Heart left ventricle (tissue), 16 donors: Measurements from ENCODE around the gene GDF2. TPM values are rescaled to one million over a fixed set of nuclear protein-coding genes. Genes with fewer than 3 reads are reported as not detected.

Source experiments
- ATAC-seq, 4 donors: fragments of 200-7000 bp; cut with Tn5 transposase; one replicate each; pipeline ENCODE4 v1.9.1; 2020 to 2022; ENCODE audit warnings: moderate library complexity in 4 of 4, mild to moderate bottlenecking in 3 of 4, moderate number of reproducible peaks in 1 of 4
- DNase-seq, 5 donors: peaks; one replicate each; pipeline ENCODE4 v3.0.0-alpha.2; 2020
- H3K27ac ChIP-seq, 12 donors: fragments of 200-600 bp; sonication (generic) in 4 of 12; one replicate each; pipeline versions ENCODE4 v1.5.0 to v1.8.0; 2016 to 2022; ENCODE audit warnings: mild to moderate bottlenecking in 2 of 12
- H3K27me3 ChIP-seq, 9 donors: fragments of 200-600 bp; sonication (generic) in 2 of 9; one replicate each; pipeline versions ENCODE4 v1.5.1 to v1.8.0; 2016 to 2022; ENCODE audit warnings: mild to moderate bottlenecking in 3 of 9
- H3K36me3 ChIP-seq, 9 donors: fragments of 200-600 bp; sonication (generic) in 2 of 9; one replicate each; pipeline versions ENCODE4 v1.5.0 to v1.8.0; 2018 to 2022; ENCODE audit warnings: mild to moderate bottlenecking in 2 of 9
- H3K4me1 ChIP-seq, 12 donors: fragments of 200-600 bp; sonication (generic) in 4 of 12; one replicate each; pipeline versions ENCODE4 v1.5.0 to v1.8.0; 2016 to 2022; ENCODE audit warnings: mild to moderate bottlenecking in 3 of 12
- H3K4me3 ChIP-seq, 12 donors: fragments of 200-600 bp; sonication (generic) in 4 of 12; one replicate each; pipeline versions ENCODE4 v1.5.0 to v1.8.0; 2017 to 2022; ENCODE audit warnings: mild to moderate bottlenecking in 9 of 12, moderate library complexity in 4 of 12
- H3K9me3 ChIP-seq, 12 donors: fragments of 200-600 bp; sonication (generic) in 4 of 12; one replicate each; pipeline versions ENCODE4 v1.5.0 to v1.8.0; 2016 to 2022; ENCODE audit warnings: mild to moderate bottlenecking in 1 of 12
- POLR2A ChIP-seq, 2 donors: fragments of 450-650 bp; IDR thresholded peaks; one replicate each; pipeline ENCODE4 v1.6.1; 2017; ENCODE audit warnings: antibody characterized with exemption in 2 of 2, mild to moderate bottlenecking in 2 of 2, moderate library complexity in 2 of 2
- WGBS, 4 donors: extraction: QIAGEN DNeasy Blood & Tissue Kit in 2 of 4; methylation state at CpG; one replicate each; pipeline versions ENCODE4 v1.1.5 to v1.1.7; 2013 to 2018; 5-methylcytosine and 5-hydroxymethylcytosine counted together
- intact Hi-C, 10 donors: fragments of 100-400 bp; cut with DNase I; formaldehyde crosslinking; loops; one replicate each; pipeline versions ENCODE4 v1.11.1 to v1.14.2; 2022
- long read RNA-seq, 3 donors: library from polyadenylated mRNA; unstranded; transcript quantifications; one replicate each; pipeline ENCODE4 v2.0.0, GENCODE V29; 2020 to 2021
- polyA plus RNA-seq, 2 donors: library from polyadenylated mRNA; stranded (reverse); fragments of 200-250 nt; gene quantifications; one replicate each; pipeline ENCODE4 v1.2.3, GENCODE V29; 2013
- total RNA-seq, 9 donors: library from RNA; depleted of rRNA in 2 of 9; stranded (reverse); fragments of >200 nt in 2 of 9; fragmentation: NEBNext Ultra II Directional in 3 of 9; extraction: Animal tissue kit (Norgen Biotek cat#: 25700) in 3 of 9; gene quantifications; one replicate each; pipeline versions ENCODE4 v1.1.0 to v1.2.4, GENCODE V29; 2016 to 2023
- TF ChIP-seq, protein P1 (sequence below), 12 donors: fragments of 200-600 bp; sonication (generic) in 4 of 12; IDR thresholded peaks; one replicate each; pipeline versions ENCODE4 v1.5.0 to v1.8.0; 2018 to 2022; ENCODE audit warnings: antibody characterized with exemption in 12 of 12, mild to moderate bottlenecking in 5 of 12
- donor health status: ischemic (EF 13 %, LVEDD 7.1; RV severe dilation, severe dysfunction).
- donor health status: healthy with polysubstance abuse.
- donor health status: DM: no; HTN: yes; CAD: no.
- donor health status: DM: no; HTN: no; CAD: no.
- donor health status: ischemic (EF 25% LVEDD 6.9; RV normal size, moderate dysfunction).
- donor health status: ischemic (EF 25% LVEDD 5.7; RV mildly dilated, moderate dysfunction).
- donor health status: healthy.
- donor health status: DM: yes; HTN: yes; CAD: no.
- donor health status: ischemic (EF 35%, LVEDD 5.7; RV mildly dilated, moderate dysfunction).
- donor health status: nonischemic (EF 11% LVEDD 7.7; RV severe dilation, severe dysfunction).
- donor health status: DM: yes; HTN: yes; CAD: no.
- donor health status: PGD.
- donor health status: ischemic (EF 29% LVEDD 5.4; RV normal size, mild dysfunction).
- donor health status: nonischemic (EF 23%, LVEDD 6.1; RV moderate dilation, normal function).

Gene GDF2
- total RNA-seq (not detected), polyA plus RNA-seq (not detected)
- long read RNA-seq, donor 1, result 0 reads
- long read RNA-seq, donor 2, result 0 reads
- long read RNA-seq, donor 3, result 0 reads

DNA sequence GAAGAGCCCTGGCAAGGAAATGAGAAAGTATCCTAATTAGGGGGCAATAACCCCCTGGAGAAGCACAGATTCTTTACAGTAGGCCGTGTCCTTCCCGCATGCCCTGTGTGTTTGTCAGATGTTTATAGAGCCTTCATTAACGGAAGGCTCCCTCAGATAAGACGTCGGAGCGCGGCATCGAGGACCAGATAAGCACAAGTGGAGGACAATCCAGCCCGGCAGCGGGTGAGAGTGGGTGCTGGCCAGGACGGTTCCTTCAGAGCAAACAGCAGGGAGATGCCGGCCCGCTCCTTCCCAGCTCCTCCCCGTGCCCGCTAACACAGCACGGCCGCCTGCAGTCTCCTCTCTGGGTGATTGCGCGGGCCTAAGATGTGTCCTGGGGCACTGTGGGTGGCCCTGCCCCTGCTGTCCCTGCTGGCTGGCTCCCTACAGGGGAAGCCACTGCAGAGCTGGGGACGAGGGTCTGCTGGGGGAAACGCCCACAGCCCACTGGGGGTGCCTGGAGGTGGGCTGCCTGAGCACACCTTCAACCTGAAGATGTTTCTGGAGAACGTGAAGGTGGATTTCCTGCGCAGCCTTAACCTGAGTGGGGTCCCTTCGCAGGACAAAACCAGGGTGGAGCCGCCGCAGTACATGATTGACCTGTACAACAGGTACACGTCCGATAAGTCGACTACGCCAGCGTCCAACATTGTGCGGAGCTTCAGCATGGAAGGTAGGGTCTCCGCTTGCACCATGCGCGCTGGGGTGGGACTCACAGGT, at the start of gene GDF2:
GDF2 (plus strand) TSS at position 155 of the 762 bp plus-strand sequence; CDS start at position 370, 215 bp downstream.
- DNase-seq (no peak), ATAC-seq (no peak)
- Histone ChIP-seq H3K4me3 (no peak within 1 kb of the TSS), H3K27me3 (peaks cover 0 to 16% (median 0%) of the 10 kb centered on the region in 9 donors), H3K9me3 (no peaks in the 10 kb centered on the region), H3K27ac (no peak within 1 kb of the TSS), H3K4me1 (peaks cover 0 to 13% (median 0%) of the 10 kb centered on the region in 12 donors), H3K36me3 (no peaks in the 10 kb centered on the region)
- WGBS, 4 donors, result 59 to 63% (median 63%) methylated on average over 34 to 35 of the region's 35 CpGs
- TF ChIP-seq, protein P1, sequence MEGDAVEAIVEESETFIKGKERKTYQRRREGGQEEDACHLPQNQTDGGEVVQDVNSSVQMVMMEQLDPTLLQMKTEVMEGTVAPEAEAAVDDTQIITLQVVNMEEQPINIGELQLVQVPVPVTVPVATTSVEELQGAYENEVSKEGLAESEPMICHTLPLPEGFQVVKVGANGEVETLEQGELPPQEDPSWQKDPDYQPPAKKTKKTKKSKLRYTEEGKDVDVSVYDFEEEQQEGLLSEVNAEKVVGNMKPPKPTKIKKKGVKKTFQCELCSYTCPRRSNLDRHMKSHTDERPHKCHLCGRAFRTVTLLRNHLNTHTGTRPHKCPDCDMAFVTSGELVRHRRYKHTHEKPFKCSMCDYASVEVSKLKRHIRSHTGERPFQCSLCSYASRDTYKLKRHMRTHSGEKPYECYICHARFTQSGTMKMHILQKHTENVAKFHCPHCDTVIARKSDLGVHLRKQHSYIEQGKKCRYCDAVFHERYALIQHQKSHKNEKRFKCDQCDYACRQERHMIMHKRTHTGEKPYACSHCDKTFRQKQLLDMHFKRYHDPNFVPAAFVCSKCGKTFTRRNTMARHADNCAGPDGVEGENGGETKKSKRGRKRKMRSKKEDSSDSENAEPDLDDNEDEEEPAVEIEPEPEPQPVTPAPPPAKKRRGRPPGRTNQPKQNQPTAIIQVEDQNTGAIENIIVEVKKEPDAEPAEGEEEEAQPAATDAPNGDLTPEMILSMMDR (IDR thresholded peaks at IDR 0.05), result no peak
- no peak for TF ChIP-seq POLR2A (IDR thresholded peaks at IDR 0.05)
- intact Hi-C loops, result no loop called here

DNA sequence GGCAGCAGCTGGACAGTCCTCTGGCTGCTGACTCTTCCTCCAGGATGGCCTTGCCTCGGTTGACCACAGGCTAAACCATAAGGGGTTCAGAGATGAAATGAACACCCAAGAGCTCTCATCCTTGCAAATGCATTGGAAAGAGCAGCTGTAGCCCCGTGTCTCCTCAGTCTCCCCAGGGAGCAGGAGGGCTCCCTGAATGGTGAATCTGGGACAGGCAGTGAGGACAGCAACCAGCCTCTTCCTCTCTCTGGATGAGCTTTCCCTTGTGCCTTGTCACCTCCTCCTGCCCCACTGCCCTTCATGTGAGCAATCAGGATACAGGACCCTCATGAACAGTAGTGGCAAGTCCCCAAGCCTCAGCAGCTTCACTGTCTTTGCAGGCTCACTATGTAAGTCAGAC, 46.2 kb upstream of the GDF2 start:
- no peak for ATAC-seq
- intact Hi-C loops, result no loop called here
- no peak overlapping the region for H3K27ac ChIP-seq
- peaks cover 0 to 11% (median 0%) of the 10 kb centered on the region in 12 donors for H3K4me1 ChIP-seq
- whole genome bisulfite sequencing, 4 donors, result 49 to 87% (median 66%) methylated on average over 2 of the region's 2 CpGs
- TF ChIP-seq, protein P1 (IDR thresholded peaks at IDR 0.05), result no peak
- TF ChIP-seq POLR2A (IDR thresholded peaks at IDR 0.05), result no peak
- H3K9me3 ChIP-seq, result peaks cover 0 to 19% (median 0%) of the 10 kb centered on the region in 12 donors
- no peak for DNase-seq
- no peak overlapping the region for H3K4me3 ChIP-seq
- no peaks in the 10 kb centered on the region for H3K36me3 ChIP-seq
- H3K27me3 ChIP-seq, result peaks cover 0 to 4% (median 0%) of the 10 kb centered on the region in 9 donors

DNA sequence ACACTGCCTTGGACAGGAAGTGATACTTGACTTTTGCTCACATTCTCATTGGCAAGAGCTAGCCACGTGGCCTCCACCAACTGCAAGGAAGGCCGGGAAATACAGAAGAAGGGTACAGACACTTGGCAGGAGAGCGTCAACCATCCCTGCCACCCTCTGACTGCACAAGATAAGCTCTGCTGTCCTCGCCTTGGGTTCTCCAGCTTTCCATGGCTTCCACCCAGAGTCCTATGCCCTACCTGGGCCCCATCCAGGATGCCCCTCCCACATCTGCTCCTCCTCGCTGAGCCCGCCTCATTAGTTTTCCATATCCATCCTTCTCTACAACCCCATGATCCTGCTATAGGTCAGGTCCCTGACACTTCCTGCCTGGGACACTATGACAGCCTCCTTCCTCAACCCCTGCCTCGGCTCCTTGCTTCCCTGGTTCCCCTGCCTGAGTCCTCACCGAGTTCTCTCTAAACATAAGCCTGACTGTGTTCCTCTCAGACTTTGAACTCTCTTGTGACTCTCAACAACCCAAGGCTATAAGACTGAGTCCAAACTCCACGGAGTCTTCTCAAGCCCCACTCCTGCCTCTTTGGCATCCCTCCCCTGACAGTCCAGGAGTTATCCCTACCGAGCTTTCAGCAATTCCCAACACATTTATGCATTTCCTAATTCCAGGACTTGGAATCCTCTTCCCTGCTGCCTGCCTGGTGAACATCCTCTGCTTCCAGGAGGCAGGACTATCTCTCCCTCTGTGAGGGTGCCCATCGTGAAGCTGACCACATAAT, 45.5 kb upstream of the GDF2 start:
- H3K9me3 ChIP-seq, result peaks cover 0 to 18% (median 0%) of the 10 kb centered on the region in 12 donors
- 76 to 80% (median 78%) methylated on average over 11 of the region's 11 CpGs for WGBS, 4 donors
- H3K27ac ChIP-seq, result no peak overlapping the region
- H3K4me1 ChIP-seq, result peaks cover 0 to 11% (median 0%) of the 10 kb centered on the region in 12 donors
- no peak for TF ChIP-seq POLR2A (IDR thresholded peaks at IDR 0.05)
- TF ChIP-seq, protein P1 (IDR thresholded peaks at IDR 0.05), result no peak
- intact Hi-C loops, result no loop called here
- DNase-seq (no peak), ATAC-seq (peak in 3 of 4 donors; percentile 34 to 66 (median 55))
- peaks cover 0 to 4% (median 0%) of the 10 kb centered on the region in 9 donors for H3K27me3 ChIP-seq
- no peaks in the 10 kb centered on the region for H3K36me3 ChIP-seq
- no peak overlapping the region for H3K4me3 ChIP-seq
